SHP77 treated with DMSO at 0.1 percent for 48 hours (cell line): ENCODE results near the gene GLTPD2.

Experiments
- DNase-seq: peaks from one replicate; lab custom pipeline; 2025; lab: John Stamatoyannopoulos, UW

Gene GLTPD2

DNA sequence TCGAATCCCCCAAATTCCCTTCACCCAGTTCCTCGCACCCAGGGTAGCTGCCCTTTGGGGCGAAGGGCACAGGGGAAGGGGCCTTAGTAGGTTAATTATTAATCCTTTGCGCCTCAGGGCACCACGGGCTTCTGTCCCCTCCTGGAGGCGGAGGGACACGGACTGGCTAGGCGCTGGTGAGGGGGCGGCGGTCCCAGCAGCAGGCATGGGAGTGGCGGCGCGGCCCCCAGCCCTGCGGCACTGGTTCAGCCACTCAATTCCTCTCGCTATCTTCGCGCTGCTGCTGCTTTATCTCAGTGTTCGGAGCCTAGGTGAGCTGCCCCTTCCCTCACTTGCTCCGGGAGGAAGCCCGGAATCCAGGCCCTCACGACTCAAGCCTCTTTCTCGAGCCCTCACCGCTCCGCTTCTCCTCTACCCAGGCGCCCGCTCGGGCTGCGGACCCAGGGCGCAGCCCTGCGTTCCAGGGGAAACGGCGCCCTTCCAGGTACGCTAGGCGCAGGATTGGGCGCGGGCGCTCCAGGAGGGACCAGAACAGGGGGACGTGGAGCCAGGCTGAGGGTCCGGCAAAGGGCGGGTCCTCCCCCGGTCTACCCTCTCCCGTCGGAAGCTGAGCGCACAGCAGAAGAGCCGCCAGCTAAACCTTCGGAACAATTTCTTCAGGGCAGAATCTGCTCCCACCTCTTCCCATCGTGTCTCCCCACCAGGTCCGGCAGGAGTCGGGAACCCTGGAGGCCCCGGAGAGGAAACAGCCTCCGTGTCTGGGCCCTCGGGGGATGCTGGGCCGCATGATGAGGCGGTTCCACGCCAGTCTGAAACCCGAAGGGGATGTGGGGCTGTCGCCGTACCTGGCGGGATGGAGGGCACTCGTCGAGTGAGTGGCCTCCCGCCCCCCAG lies at the start of gene GLTPD2:
Gene GLTPD2, plus strand, starts transcription at position 158 of the 894 bp plus-strand sequence. Its CDS starts 48 bp downstream, at position 206.
- DNase-seq: no peak

DNA sequence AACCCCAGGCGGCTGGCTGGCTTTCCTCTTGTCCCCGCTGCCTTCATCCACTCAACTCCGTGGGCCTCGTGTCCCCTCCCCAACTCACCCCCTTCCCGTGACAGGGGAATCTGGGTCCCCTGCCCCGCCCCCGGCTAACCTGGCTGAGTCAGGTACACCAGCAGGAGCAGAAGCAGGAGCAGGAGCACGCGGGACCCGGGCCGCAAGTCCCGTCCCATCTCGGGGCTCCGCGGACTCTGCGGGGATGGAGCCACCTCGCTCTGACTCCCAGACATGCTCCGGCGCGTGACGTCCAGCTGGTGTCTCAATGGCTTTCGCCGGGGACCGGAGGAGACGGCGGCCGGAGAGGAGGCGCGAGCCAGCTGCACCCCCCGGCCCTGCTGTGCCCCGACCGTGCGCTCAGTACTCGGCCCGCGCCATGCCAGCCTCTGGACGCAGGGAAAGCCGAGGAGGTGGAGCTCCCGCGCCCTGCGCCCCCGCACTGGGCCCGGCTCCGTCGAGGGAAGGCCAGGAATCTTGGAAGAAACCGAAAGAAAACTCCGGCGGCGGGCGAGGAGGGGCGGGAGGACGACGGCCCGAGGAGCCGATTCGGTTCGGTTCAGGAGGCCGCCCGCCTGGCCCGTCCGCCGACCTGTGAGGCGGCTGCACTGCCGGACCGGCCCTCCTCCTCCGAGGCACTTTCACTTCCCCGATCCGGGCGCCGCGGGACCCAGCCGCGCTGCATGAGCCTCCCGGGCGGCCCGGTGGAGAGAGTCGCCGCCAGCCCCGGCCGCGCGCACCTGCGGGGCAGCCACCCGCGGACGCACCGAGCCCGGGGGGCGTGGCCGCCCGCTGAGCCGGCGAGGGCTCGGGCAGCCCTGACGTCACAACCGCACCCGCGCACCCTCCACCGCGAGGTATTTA lies 49.4 kb upstream of the GLTPD2 start, which contains the start of the genes CXCL16 and ZMYND15:
Gene CXCL16, minus strand, starts transcription at position 807 of the 903 bp plus-strand sequence. Its CDS starts 589 bp downstream, at position 218.
Gene ZMYND15, plus strand, starts transcription at position 712 of the 903 bp plus-strand sequence. CDS start 716 bp downstream, outside the sequence.
- DNase-seq: no peak

DNA sequence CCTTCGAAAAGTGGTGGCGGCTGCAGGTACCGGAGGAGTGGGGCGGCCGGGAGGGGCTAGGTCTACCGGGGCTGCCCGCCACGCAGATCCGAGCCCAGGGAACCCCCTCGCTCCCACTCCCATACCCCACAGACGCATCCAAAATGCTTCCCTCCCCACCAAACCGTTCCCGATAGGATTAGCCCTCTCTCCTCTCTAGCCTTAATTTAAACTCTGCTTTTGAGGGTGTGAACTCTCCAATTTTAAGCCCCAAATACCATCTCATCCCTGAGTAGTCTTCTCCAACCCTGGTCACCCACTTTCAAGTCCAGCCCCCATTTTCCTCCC lies 48.8 kb upstream of the GLTPD2 start:
- no peak for DNase-seq

- DNase-seq: no peak
Observed at GRCh38 chr17:4740584-4740983, 48.2 kb upstream of the GLTPD2 start.

DNA sequence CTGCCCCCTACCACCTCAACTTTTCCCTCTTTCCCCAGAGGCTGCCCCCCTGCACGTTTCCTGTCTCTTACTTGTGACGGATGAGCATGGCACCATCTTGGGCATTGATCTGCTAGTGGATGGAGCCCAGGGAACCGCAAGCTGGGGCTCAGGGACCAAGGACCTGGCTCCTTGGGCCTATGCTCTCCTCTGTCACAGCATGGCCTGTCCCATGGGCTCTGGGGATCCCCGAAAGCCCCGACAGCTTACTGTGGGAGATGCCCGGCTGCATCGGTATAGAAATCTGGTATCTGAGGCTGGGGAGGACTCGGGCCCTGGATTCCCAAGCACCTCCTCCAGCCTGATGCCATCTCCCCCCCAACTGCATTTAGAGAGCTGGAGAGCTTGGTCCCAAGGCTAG lies 47.2 kb upstream of the GLTPD2 start:
- DNase-seq: no peak

DNA sequence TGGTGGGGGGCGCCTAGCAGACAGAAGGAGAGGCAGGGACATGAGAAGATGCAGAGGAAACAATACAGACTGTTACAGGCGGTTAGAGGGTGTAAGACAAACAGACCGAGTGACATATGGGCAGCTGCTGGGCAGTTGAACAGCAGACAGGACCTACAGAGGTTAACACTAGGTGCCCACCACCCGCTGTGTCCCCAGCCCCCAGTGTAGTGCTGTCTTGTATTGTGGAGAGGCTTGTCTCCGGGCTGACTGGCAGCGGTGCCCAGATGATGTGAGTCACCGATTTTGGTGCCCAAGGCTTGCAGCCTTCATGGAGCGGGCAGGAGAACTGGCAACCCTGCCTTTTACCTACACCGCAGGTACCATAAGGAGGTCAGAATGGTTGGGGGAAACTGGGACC lies 46.6 kb upstream of the GLTPD2 start:
- DNase-seq: no peak

DNA sequence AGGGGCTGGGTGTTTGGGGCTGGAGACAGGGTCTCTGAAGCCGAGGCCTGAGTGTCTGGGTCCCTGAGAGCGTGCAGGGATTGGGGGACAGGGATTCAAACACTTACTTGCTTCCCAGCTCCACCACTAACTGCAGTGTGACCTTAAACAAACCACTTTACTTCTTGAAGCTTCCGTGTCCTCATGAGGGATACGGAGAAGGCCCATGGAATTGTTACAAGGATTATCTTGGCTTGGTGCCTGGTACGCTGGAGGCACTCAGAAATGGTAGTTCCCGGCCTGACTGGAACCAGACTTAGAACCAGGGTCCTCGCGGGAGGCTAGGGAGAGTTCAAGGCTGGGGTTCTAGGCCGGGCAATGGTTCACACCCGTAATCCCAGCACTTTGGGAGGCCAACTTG lies 46.1 kb upstream of the GLTPD2 start:
- DNase-seq: no peak

DNA sequence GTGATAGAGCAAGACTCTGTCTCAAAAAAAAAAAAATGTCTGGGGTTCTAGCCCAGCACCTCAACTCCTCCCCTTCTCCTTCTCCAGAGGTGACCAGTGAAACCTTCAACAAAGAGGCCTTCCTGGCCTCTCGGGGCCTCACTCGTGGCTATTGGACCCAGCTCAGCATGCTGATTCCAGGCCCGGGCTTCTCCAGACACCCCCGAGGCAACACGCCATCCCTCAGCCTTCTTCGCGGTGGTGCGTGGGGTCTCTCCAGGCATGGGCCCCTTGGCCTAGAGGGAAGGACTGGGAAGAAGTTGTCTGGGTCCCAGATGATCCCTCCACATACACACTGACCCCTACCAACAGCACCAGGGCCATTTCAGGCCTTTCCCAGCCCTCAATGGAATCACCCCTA lies 45.5 kb upstream of the GLTPD2 start:
- DNase-seq: no peak

GRCh38 chr17:4743898-4744297 lies 44.9 kb upstream of the GLTPD2 start:
- DNase-seq: no peak

- no peak for DNase-seq
Observed at GRCh38 chr17:4744999-4745969, 43.5 kb upstream of the GLTPD2 start.

DNA sequence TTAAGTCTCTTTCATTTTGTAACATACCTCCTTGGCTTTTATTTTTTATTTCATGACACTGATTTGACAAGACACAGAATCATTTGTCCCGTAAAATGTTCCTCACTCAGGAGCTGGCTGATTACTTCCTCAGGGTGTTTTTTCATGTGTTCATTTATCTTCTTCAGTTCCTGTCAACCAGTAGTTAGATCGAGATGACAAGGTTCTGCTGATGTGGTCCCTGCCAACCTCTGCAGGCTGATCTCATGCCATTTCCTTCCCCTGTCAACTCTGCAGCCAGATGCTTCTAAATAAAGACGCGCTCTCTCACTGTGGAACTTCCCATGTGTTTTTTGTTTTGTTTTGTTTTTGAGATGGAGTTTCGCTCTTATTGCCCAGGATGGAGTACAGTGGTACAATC lies 40.9 kb upstream of the GLTPD2 start:
- no peak for DNase-seq

DNA sequence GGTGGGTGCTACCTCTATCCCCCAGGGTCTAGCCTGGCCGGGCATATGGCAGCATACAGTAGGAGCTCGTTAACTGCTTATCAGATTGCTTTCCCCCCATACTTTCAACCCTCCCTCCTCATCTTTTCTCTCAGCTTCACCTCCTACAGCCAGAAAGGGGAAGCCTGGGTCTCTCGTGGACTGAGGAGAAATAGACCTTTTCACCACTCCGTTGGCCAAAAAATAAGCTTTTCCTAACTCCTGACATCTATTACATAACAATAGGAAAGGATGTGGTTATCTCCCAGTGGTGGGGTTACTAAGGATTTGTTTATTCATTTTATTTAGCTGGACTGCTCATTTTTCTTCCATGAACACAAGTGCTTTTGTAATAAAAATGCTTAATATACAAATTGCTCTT lies 40.1 kb upstream of the GLTPD2 start:
- DNase-seq: no peak

GRCh38 chr17:4750606-4751005 lies 38.2 kb upstream of the GLTPD2 start:
- DNase-seq: no peak

GRCh38 chr17:4751932-4752331 lies 36.8 kb upstream of the GLTPD2 start:
- no peak for DNase-seq

DNA sequence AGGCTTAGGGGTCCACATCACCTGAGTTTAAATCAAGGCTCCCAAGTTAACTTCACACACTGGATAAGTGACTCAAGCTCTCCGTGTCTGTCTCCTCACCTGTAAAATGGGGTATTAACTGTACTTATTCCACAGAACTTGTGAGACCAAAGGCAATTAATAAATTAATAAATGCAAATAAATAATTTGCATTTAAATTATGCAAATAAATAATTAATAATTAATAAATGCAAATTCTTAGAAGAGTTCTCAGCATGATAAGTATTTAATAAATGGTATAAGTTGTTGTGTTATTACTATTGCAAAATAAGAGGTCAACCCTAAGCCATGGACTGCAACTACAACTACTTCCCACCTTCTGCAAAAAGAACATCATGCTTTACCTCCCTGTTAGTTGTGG lies 35.4 kb upstream of the GLTPD2 start:
- DNase-seq: no peak

GRCh38 chr17:4759776-4760236 lies 29.0 kb upstream of the GLTPD2 start:
- DNase-seq: no peak

- no peak for DNase-seq
Observed at GRCh38 chr17:4764595-4764994, 24.2 kb upstream of the GLTPD2 start.

- DNase-seq: no peak
Observed at GRCh38 chr17:4766201-4766600, 22.6 kb upstream of the GLTPD2 start.

DNA sequence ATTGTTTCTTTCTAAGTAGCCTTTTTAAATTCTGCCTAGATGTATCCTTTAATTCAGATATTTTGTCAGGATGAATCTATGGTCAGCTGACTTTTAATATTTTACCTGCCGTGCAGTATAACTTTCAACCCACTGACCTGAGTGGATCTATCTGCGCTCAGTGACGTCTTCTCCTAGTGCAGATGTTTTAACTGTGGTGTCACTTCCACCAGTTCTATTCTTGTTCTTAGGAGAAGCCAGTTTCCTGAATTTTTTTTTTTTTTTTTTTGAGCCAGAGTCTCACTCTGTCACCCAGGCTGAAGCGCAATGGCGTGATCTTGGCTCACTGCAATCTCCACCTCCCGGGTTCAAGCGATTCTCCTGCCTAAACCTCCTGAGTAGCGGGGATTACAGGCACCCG lies 22.0 kb upstream of the GLTPD2 start:
- no peak for DNase-seq

GRCh38 chr17:4768298-4768697 lies 20.5 kb upstream of the GLTPD2 start:
- DNase-seq: no peak

- no peak for DNase-seq
Observed at GRCh38 chr17:4769628-4770027, 19.1 kb upstream of the GLTPD2 start.
